Measurements from ENCODE around the gene PRR33.
A peak's percentile ranks its signal among the peaks of the same experiment; 100 is the strongest.

Gene PRR33

DNA sequence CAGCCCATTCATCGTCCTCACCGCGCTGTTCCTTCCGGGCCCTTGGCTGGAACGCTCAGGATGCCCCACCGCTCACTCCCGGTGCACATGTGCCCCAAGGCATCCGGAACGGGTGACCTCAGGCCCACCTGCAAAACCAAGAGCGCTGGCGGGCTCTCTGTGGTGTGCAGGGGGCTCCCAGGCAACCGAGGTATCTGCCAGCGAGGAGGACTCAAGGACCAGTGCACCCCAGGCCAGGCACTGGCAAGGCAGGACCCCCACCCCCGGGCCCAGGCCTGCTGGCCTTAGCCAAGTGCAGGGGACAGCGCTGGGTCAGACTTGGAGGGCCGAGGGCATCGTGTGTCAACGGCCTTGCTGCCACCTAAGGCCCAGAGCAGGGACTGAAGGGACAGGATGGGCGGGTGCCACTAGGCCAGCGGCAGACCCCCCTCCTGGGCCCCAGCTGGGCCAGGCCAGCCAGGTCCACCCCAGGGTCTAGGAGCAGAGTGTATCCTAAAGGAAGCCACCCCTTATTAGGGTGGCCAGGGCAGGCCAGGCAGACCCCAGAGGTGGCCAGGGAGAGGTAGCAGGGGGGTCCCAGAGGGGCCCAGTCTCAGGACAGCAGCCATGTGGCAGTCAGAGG lies 36.3 kb upstream of the PRR33 start:
- no peak for DNase-seq (ENCODE audit: low spot score)

- DNase-seq (ENCODE audit: low spot score): no peak
Observed at GRCh38 chr11:1927026-1927847, 35.5 kb upstream of the PRR33 start.

DNA sequence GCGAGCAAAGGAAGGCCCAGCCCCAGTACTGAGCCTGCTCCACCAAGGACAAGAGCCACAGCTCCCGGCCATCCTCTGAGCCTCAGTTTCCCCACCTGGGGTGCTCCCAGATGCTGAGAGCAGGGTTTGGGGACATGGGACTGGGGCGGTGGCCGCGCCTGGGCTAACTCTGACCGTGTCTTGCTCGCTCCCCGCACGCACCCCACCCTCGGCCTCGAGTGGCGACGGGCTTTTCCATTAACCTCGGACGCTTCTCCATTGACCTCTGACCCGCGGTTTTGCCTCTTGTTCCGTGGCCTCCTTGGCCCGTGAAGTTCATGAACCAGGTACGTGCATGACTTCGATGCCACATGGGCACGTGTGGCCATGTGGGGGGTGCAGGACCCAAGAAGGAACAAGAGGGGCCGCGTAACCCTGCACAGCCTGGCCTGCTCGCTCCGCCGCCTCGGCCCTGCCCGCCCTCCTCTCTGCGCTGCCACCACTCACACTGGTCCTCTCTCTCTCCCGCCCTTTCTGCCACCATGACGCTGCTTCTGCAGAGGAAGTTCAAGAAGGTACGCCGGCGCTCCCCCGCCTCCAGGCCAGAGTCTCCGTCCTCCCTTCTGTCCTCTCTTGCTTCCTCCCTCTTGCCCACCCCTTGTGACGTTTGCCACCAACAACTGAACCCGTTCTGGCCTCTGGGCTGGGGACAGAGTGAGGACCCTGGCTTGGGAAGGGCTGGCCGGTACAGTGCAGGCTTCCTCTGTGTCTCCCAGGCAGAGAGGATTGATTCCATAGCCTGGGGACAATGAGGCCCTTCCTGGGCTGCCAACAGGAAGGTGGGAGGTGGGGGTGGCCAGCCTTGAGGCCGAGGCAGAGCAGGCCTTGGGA lies 34.7 kb upstream of the PRR33 start:
- DNase-seq (ENCODE audit: low spot score): no peak

DNA sequence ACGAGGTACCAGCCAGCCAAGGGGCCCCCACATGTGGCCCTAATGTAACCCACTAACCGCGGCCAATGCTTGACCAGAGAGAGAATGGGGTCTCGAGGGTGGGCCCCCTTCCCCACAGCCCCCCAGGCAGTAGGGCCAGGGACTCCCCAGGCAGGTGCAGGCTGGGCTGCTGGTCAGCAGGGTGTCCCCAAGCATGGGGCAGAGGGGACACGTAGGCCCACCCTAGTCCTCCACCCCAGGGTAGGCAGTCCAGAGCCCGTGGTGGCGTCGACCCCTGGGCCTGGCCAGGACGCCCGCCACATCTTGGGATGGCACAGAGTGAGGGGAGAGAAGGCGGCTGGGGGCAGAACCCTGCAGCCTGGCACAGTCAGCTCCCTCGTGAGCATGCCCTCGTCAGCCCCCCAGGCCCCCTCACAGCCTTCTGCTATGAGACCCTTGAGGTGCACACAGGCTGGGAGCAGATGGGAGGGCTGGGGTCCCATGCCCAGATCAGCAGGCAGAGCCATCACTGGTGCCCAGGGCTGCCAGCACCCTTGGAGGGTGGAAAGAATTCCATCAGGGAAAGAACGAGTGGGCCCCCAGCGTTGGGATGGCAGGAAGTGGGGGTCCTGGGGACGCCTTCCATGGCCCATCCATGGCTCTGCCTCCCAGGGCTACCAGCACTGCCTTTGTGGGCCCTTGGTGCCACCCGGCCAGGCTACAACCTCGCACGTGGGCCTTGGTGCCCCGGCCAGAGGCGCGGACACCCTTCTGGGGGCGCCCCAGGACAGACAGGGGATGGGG lies 33.9 kb upstream of the PRR33 start:
- DNase-seq (ENCODE audit: low spot score): no peak

DNA sequence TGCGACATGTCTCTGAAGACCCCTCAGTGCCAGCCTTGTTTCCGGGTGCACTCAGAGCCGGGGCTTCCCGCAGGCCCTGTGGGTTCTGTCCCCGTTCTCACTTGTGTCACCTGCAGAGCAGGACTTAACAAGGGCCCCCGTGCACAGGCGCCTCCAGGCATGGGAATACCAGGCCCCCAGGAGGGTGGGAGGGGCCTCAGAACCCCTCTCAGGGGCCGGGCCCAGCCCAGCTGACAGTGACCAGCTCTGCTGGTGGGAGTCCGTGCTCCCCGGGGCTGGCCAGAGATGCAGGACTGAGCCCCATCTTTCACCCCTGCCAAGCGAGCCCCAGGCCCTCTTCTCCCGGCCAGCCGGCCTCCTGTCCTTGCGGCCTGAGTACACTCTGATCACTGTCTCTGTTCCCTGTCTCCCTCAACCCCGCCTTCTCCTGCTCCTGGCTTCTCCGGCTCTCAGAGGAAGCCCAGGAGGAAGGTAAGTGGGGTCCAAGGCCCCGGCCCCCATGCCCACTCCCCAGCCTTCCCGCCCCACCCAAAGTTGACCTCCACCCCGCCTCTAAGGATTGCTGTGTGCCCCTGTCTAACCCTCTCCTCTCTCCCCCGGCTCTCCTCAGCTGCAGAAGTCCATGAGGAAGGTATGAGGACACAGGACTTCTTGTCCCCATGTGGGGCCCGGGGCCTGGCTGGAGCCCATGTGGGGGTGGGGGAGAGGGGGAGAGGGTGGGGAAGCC lies 33.1 kb upstream of the PRR33 start:
- no peak for DNase-seq (ENCODE audit: low spot score)

DNA sequence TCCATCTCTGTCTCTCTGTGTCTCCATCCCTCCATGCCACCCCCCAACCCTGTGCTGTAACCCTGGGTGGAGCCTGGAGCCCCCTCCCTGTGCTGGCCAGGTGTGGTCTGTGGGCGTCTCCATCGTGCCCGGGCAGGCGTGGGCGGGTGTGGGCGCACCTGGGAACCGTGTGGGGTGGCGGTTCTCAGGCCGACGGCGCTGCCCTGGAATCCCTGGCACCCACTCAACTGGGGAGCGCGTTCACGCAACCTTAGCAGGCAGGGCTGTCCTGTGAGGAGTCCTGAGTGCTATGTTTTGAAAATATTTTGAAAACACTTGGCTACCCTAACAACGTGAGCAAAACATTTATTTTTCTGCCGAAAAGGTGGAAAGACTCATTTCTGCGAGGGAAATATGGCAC lies 32.5 kb upstream of the PRR33 start:
- DNase-seq (ENCODE audit: low spot score): no peak

DNA sequence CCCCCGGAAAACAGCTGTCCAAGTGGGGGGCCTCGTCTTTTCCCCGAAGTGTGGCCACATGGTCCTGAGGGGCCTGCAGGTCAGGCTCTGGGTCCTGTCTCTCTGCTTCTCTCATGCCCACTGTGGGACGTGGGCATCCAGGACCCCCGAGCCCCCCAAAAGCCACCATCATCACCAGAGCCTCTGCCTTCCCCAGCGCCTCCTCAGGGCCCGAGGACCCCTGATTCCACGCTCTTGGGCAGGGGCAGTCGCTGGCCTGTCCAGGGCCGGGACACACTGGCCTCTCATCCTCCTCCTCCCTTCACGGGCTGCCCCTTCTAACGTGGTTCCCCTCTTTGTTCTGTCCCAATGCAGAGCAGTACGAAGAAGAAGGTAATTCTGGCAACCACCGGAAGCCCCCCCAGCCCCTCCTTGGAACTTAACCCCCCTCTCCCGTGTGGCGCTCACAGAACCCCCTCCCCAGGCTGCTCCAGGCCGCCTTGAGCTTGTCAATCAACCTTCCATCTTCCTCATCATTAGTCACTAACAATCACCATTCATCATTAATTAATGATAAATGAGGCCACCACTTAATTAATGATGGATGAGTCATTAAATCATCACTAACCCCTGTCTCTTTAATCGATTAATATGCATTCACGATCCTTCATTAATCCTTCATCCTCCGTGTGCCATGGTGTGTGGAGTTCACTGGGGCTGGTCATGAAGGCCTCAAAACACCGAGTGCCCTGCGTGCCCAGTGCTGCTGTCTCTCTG lies 31.7 kb upstream of the PRR33 start:
- DNase-seq (ENCODE audit: low spot score): no peak

DNA sequence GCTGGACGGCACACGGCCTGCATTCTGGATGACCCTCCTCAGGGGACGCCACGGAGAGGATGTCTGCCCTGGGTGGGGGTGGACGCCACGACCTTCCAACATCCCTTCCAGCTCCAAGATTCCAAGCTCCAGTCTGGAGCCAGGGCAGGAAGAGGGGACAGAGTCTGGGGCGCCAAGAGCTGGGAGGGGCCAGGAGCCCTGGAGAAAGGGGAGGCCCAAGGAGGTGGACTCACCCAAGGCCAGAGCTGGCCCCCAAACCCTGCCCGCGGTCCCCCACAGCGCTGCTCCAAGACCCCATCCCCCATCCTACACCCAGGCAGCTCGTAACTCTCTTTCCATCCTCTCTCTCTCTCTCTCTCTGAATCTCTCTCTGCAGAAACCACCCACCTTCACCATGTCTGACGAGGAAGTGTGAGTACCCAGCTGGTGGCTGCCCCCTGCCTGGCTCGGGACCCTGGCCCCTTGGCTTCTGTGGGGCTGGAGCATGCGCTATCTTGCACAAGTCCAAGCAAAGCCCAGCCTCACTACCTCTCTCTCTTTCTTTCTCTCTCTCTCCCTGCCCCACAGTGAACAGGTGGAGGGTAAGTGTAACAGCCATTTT lies 30.9 kb upstream of the PRR33 start:
- no peak for DNase-seq (ENCODE audit: low spot score)

- DNase-seq (ENCODE audit: low spot score): no peak
Observed at GRCh38 chr11:1921574-1922141, 30.0 kb upstream of the PRR33 start.

- no peak for DNase-seq (ENCODE audit: low spot score)
Observed at GRCh38 chr11:1920909-1921573, 29.3 kb upstream of the PRR33 start.

GRCh38 chr11:1920128-1920908 lies 28.6 kb upstream of the PRR33 start:
- DNase-seq (ENCODE audit: low spot score): no peak

DNA sequence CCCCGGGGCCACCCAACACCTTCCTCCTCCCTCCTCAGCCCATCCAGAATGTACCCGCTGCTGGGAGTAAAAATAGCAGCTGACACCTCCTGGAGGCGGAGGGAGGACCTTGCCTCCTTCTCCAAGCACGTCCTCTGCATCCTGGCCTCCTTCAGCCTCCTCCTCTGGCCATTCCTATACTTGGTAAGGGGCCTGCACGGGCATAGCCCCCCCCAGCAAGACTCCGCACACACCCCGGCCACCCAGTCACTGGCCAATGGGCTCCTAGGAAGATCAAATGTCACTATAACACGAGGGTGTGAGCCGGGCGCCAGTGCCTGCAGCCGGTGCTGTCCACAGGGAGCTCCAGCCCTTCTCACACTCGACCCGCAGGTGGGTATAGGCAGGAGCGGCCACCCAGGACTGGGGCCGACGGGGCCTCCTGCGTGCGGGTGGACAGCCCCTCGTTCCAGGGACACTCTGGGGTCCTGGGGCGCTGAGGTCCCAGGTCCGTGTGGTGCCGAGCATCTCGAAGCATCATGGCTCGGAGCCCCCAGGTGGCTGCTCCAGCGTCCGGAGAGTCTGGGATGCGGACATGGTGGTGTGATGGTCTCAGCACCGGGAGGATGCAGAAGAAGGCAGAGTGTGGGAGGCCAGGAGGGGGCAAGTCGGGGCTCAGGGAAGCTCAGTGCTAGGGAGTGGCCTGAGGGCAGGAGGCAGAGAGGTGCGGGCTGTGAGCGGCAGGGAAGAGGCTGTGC lies 27.9 kb upstream of the PRR33 start, which contains the start of gene TNNT3:
Gene TNNT3 (plus strand): TSS at position 313 of the 737 bp plus-strand sequence. CDS start 3,172 bp downstream, outside the sequence.
- no peak for DNase-seq (ENCODE audit: low spot score)

DNA sequence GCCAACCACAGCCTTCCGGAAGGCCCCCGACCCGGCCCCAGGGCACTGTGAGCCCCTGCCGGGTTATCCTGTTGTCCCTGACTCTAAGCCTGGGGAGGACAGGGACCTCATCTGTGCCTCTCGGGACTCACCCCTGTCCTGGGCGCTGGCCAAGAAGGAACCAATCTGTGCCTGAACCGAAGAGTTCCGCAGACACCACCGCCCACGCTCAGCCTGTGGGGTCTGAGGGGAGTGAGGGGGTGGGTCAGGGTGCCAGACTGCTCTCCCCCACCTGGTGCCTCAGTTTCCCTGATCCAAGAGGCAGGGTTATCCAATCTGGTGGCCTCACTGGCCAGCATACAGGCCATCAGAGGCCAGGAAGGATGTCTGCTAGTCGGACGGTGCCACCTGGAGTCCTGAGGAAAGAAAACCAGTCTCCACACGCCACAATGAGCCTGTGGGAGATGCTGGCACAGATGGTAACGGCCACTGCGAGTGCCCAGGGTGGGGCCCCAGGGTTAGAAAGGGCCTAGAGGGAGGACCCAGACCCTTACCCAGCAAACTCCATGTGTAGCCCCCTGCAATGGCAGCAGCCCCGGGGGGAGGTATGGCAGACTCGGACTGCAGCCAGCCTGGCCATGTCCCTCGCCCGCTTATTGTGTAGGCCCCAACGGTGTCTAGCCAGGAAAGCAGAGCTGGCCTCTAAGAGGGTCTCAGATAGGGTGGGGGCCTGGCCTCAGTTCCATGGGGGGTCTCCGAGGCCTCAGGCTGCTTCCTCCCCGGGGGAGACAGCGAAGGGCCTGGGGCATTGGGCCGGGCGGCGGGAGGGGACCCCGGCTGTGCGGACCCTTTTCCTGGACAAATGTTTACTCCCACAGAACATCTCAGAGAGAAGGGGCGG lies 27.0 kb upstream of the PRR33 start:
- no peak for DNase-seq (ENCODE audit: low spot score)

GRCh38 chr11:1917523-1918435 lies 26.1 kb upstream of the PRR33 start:
- DNase-seq (ENCODE audit: low spot score): no peak

- DNase-seq (ENCODE audit: low spot score): peak; percentile 31
Observed at GRCh38 chr11:1916986-1917522, 25.4 kb upstream of the PRR33 start.

Data from NAMALWA (cell line).